Testis (tissue), 5 donors: ENCODE measurements around the gene CEACAM7. TPM values are rescaled to one million over a fixed set of nuclear protein-coding genes. Genes with fewer than 3 reads are reported as not detected.

Experiments used
- DNase-seq: peaks from one replicate; pipeline ENCODE4 v3.0.0-alpha.2; 2019
- H3K27ac ChIP-seq, 2 donors: fragments of 200-600 bp; sonication (generic); one replicate each; pipeline ENCODE4 v1.5.1; 2019
- H3K27me3 ChIP-seq: fragments of 200-600 bp; sonication (generic); one replicate; pipeline ENCODE4 v1.5.1; 2019
- H3K36me3 ChIP-seq: fragments of 200-600 bp; sonication (generic); one replicate; pipeline ENCODE4 v1.5.1; 2017; ENCODE audit warnings: low read depth; ENCODE audit errors: missing control alignments
- H3K4me1 ChIP-seq: fragments of 200-600 bp; sonication (generic); one replicate; pipeline ENCODE4 v1.5.1; 2019
- H3K4me3 ChIP-seq, 2 donors: fragments of 200-600 bp; sonication (generic); one replicate each; pipeline ENCODE4 v1.5.1; 2017 to 2019
- H3K9me3 ChIP-seq: fragments of 200-600 bp; sonication (generic); one replicate; pipeline ENCODE4 v1.5.1; 2017
- POLR2A ChIP-seq: fragments of 450-650 bp; IDR thresholded peaks from one replicate; pipeline ENCODE4 v1.6.1; 2017; ENCODE audit warnings: antibody characterized with exemption, mild to moderate bottlenecking, moderate library complexity
- WGBS, 2 donors: methylation state at CpG; one replicate each; pipeline ENCODE4 v1.1.5; 2018; 5-methylcytosine and 5-hydroxymethylcytosine counted together
- intact Hi-C: fragments of 100-400 bp; cut with DNase I; formaldehyde crosslinking; loops from one replicate; pipeline ENCODE4 v1.15.1; 2023; ENCODE audit warnings: low total_unique reads
- long read RNA-seq, 2 donors: transcript quantifications; one replicate each; lab custom pipeline, GENCODE V29; 2026
- polyA plus RNA-seq: library from polyadenylated mRNA; stranded (reverse); fragments of 350-450 nt; fragmentation: Illumina TruSeq; extraction: RNeasy Lipid Tissue Mini Kit (QIAGEN cat#74804); gene quantifications from one replicate; pipeline ENCODE4 v1.2.3, GENCODE V29; 2014; ENCODE audit warnings: low read depth, low replicate concordance; ENCODE audit not compliant: insufficient read depth
- total RNA-seq, 2 donors: library from RNA; depleted of rRNA; stranded (reverse); fragments of >200 nt; gene quantifications; one replicate each; pipeline ENCODE4 v1.2.3, GENCODE V29; 2016
- TF ChIP-seq, protein P1 (sequence below), 3 experiments: fragments of 450-650 bp in 2 of 3; fragments of 200-600 bp in 1 of 3; sonication (generic) in 1 of 3; IDR thresholded peaks; one replicate each; pipeline ENCODE4 v1.5.1; 2016 to 2019; ENCODE audit warnings: antibody characterized with exemption in 3 of 3, mild to moderate bottlenecking in 2 of 3, moderate library complexity in 1 of 3

Gene CEACAM7
- total RNA-seq = under 1 TPM; 0.19 to 0.39 TPM
- not detected for polyA plus RNA-seq
- long read RNA-seq, donor 1 = 0 reads
- long read RNA-seq, donor 2 = 0 reads

DNA sequence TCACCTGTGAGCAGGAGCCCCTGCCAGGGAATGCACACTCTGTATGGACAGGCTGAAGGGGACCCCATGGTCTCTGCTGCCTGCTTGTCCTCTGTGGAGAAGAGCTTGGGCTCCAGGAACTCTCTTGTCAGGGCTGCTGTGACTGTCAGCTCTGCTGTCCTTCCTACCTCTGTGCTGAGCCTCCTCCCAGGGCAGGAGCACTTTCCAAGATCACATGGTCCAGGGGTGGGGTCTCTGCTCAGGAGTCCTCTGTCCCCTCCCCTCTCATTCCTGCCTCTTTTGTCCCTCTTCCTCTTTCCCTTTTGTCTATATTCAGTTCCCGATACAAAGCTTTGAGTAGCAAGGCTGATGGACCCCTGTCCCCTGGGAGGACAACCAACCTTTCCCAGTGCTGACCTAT is at the start of gene CEACAM7:
Gene CEACAM7, minus strand, starts transcription at position 173 of the 400 bp plus-strand sequence. Its CDS starts 105 bp downstream, at position 68.
- H3K4me1 ChIP-seq = no peaks in the 10 kb centered on the region
- H3K4me3 ChIP-seq = no peak within 1 kb of the TSS
- 68 to 70% methylated on average over 1 of the region's 1 CpG for WGBS, 2 donors
- H3K9me3 ChIP-seq = no peaks in the 10 kb centered on the region
- no peaks in the 10 kb centered on the region for H3K36me3 ChIP-seq
- intact Hi-C loops = no loop called here
- no peak for DNase-seq
- no peak within 1 kb of the TSS for H3K27ac ChIP-seq
- no peaks in the 10 kb centered on the region for H3K27me3 ChIP-seq
- TF ChIP-seq POLR2A = no peak
- TF ChIP-seq, protein P1, sequence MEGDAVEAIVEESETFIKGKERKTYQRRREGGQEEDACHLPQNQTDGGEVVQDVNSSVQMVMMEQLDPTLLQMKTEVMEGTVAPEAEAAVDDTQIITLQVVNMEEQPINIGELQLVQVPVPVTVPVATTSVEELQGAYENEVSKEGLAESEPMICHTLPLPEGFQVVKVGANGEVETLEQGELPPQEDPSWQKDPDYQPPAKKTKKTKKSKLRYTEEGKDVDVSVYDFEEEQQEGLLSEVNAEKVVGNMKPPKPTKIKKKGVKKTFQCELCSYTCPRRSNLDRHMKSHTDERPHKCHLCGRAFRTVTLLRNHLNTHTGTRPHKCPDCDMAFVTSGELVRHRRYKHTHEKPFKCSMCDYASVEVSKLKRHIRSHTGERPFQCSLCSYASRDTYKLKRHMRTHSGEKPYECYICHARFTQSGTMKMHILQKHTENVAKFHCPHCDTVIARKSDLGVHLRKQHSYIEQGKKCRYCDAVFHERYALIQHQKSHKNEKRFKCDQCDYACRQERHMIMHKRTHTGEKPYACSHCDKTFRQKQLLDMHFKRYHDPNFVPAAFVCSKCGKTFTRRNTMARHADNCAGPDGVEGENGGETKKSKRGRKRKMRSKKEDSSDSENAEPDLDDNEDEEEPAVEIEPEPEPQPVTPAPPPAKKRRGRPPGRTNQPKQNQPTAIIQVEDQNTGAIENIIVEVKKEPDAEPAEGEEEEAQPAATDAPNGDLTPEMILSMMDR (IDR thresholded peaks at IDR 0.05) = no peak

- H3K4me1 ChIP-seq = no peaks in the 10 kb centered on the region
- WGBS, 2 donors = 81 to 84% methylated on average over 5 of the region's 5 CpGs
- H3K36me3 ChIP-seq = no peaks in the 10 kb centered on the region
- intact Hi-C loops = no loop called here
- TF ChIP-seq, protein P1 (IDR thresholded peaks at IDR 0.05) = no peak
- no peak for TF ChIP-seq POLR2A
- no peaks in the 10 kb centered on the region for H3K9me3 ChIP-seq
- no peak overlapping the region for H3K4me3 ChIP-seq
- no peak overlapping the region for H3K27ac ChIP-seq
- no peak for DNase-seq
- no peaks in the 10 kb centered on the region for H3K27me3 ChIP-seq
These were observed 47.1 kb upstream of the CEACAM7 start for GRCh38 chr19:41735071-41735600.

- Histone ChIP-seq H3K4me3 (no peak overlapping the region), H3K9me3 (no peaks in the 10 kb centered on the region), H3K36me3 (no peaks in the 10 kb centered on the region), H3K4me1 (no peaks in the 10 kb centered on the region), H3K27ac (no peak overlapping the region), H3K27me3 (no peaks in the 10 kb centered on the region)
- DNase-seq = no peak
- TF ChIP-seq, protein P1 (IDR thresholded peaks at IDR 0.05) = no peak
- 68 to 84% methylated on average over 3 of the region's 3 CpGs for WGBS, 2 donors
- intact Hi-C loops = no loop called here
These were observed 46.5 kb upstream of the CEACAM7 start for GRCh38 chr19:41734585-41734984.

DNA sequence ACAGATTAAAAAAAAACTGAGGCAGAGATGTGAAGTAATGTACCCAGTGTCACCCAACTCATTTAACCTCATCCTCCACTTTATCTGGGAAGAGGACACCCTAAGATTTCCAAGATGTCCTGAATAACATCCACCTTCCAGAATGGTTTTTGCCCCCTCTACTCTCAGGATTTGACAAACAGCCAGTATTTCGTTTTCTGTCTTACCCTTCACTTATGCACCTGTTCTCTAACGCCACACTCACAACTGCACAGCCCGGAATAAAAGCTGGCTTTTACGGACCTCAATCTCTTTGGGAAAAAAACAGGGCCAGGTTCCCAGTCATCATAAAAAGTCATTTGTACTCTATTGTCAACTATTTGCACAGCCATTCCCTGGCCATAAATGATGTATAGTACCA is 46.1 kb upstream of the CEACAM7 start:
- Histone ChIP-seq H3K27me3 (no peaks in the 10 kb centered on the region), H3K4me1 (no peaks in the 10 kb centered on the region), H3K4me3 (no peak overlapping the region), H3K27ac (no peak overlapping the region), H3K36me3 (no peaks in the 10 kb centered on the region), H3K9me3 (no peaks in the 10 kb centered on the region)
- TF ChIP-seq, protein P1 (IDR thresholded peaks at IDR 0.05) = no peak
- TF ChIP-seq POLR2A = no peak
- intact Hi-C loops = no loop called here
- DNase-seq = no peak
- 78 to 80% methylated on average over 4 of the region's 4 CpGs for WGBS, 2 donors

DNA sequence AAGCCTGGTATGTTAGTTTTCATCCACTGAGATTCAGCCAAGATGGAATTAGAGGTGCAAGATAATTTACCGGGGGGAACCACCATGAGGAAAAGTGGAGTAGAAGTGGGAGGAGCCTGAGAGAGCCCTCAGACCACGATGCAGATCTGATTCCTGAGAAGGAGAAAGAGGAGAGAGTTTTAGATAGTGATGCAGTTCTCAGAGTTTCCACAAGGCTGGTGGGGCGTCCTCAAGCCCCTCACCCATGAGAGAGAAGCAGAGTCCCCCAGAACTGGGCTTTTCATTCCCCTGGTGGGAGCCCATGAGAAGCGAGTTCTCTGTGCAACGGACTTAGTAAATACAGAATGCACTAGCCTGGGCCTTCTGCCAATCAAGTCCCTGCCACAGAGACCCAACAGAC is 38.4 kb upstream of the CEACAM7 start:
- intact Hi-C loops = no loop called here
- no peak for DNase-seq
- TF ChIP-seq POLR2A = no peak
- TF ChIP-seq, protein P1 (IDR thresholded peaks at IDR 0.05) = no peak
- Histone ChIP-seq H3K27me3 (no peaks in the 10 kb centered on the region), H3K9me3 (no peaks in the 10 kb centered on the region), H3K36me3 (no peaks in the 10 kb centered on the region), H3K27ac (no peak overlapping the region), H3K4me1 (no peaks in the 10 kb centered on the region), H3K4me3 (no peak overlapping the region)
- WGBS, 2 donors = 38 to 45% methylated on average over 5 of the region's 5 CpGs
